B cell (primary cell): Measurements from ENCODE around the gene LBH. TPM values are rescaled to one million over a fixed set of nuclear protein-coding genes. Genes with fewer than 3 reads are reported as not detected.

Experiments used
- ATAC-seq: fragments of 200-7000 bp; cut with Tn5 transposase; one replicate; pipeline ENCODE4 v1.10.0; 2021; ENCODE audit warnings: low read depth, mild to moderate bottlenecking, moderate number of reproducible peaks, moderate library complexity
- CTCF ChIA-PET: fragments of 350-600 bp; sonication (Branson Sonifier 250); formaldehyde crosslinking; loops from one replicate; lab custom pipeline; 2021; ENCODE audit warnings: antibody characterized with exemption, inconsistent platforms; lab: Charles Lee
- POLR2A ChIA-PET: fragments of 350-600 bp; sonication (Branson Sonifier 250); formaldehyde crosslinking; loops from one replicate; lab custom pipeline; 2021; ENCODE audit warnings: antibody characterized with exemption; lab: Charles Lee
- DNase-seq: peaks from one replicate; pipeline ENCODE4 v3.0.0; 2013
- H2AFZ ChIP-seq: 2 replicates; pipeline ENCODE4 v1.6.1; 2012; ENCODE audit warnings: mild to moderate bottlenecking, low read depth, low read length; ENCODE audit not compliant: insufficient read depth, poor library complexity, severe bottlenecking
- H3K27ac ChIP-seq, 2 donors: 1 replicate in 1 of 2; 2 replicates in 1 of 2; pipeline ENCODE4 v1.5.1; 2012 to 2013; ENCODE audit warnings: low read length in 2 of 2, mild to moderate bottlenecking in 2 of 2, moderate library complexity in 1 of 2
- H3K27me3 ChIP-seq, 4 experiments: fragments of 200-600 bp in 1 of 4; sonication (generic) in 1 of 4; replicated peaks in 1 of 4; 1 replicate in 2 of 4; 2 replicates in 2 of 4; pipeline versions ENCODE4 v1.6.1 to v1.7.0; 2013 to 2016; ENCODE audit warnings: low read length in 3 of 4, mild to moderate bottlenecking in 2 of 4, mixed read lengths in 1 of 4, moderate library complexity in 1 of 4; ENCODE audit not compliant: insufficient read depth in 4 of 4, control insufficient read depth in 3 of 4; ENCODE audit errors: control extremely low read depth in 1 of 4
- H3K36me3 ChIP-seq, 2 experiments: replicated peaks in 1 of 2; 1 replicate in 1 of 2; 2 replicates in 1 of 2; pipeline versions ENCODE4 v1.6.1 to v1.7.1; 2013; ENCODE audit warnings: low read length in 1 of 2; ENCODE audit not compliant: insufficient read depth in 2 of 2, control insufficient read depth in 1 of 2; ENCODE audit errors: control extremely low read depth in 1 of 2, extremely low read depth in 1 of 2
- H3K4me1 ChIP-seq, 2 donors: fragments of 200-600 bp in 1 of 2; sonication (generic) in 1 of 2; 1 replicate in 1 of 2; 2 replicates in 1 of 2; pipeline versions ENCODE4 v1.5.1 to v1.6.1; 2013 to 2017; ENCODE audit warnings: low read length in 2 of 2; ENCODE audit not compliant: control insufficient read depth in 2 of 2, insufficient read depth in 2 of 2
- H3K4me2 ChIP-seq: replicated peaks from 2 replicates; pipeline ENCODE3; 2012; ENCODE audit warnings: mild to moderate bottlenecking, low read depth, low read length; ENCODE audit not compliant: poor library complexity, severe bottlenecking
- H3K4me3 ChIP-seq, 5 experiments: fragments of 200-600 bp in 1 of 5; sonication (generic) in 1 of 5; 1 replicate in 3 of 5; 2 replicates in 2 of 5; pipeline versions ENCODE4 v1.5.1 to v1.7.0; 2011 to 2016; ENCODE audit warnings: low read length in 4 of 5, mild to moderate bottlenecking in 4 of 5, low read depth in 2 of 5, control low read depth in 1 of 5, moderate library complexity in 1 of 5; ENCODE audit not compliant: insufficient read depth in 1 of 5; ENCODE audit errors: control extremely low read depth in 1 of 5, extremely low read depth in 1 of 5
- H3K79me2 ChIP-seq: fragments of 200-600 bp; sonication (generic); one replicate; pipeline ENCODE4 v1.6.0; 2016; ENCODE audit warnings: low read length; ENCODE audit not compliant: control insufficient read depth, insufficient read depth
- H3K9ac ChIP-seq: fragments of 200-600 bp; sonication (generic); 2 replicates; pipeline ENCODE4 v1.6.1; 2017; ENCODE audit warnings: mild to moderate bottlenecking, low read length, moderate library complexity
- H3K9me3 ChIP-seq, 3 donors: one replicate each; pipeline versions ENCODE4 v1.6.1 to v1.7.1; 2013; ENCODE audit warnings: low read length in 2 of 3; ENCODE audit not compliant: control insufficient read depth in 2 of 3, insufficient read depth in 1 of 3; ENCODE audit errors: control extremely low read depth in 1 of 3
- H4K20me1 ChIP-seq: 2 replicates; pipeline ENCODE4 v1.6.0; 2012; ENCODE audit warnings: mild to moderate bottlenecking, low read length; ENCODE audit not compliant: insufficient read depth, control insufficient read depth, poor library complexity, severe bottlenecking
- H3K27ac Mint-ChIP-seq: one replicate; pipeline ENCODE4 v1.8.0; 2021; ENCODE audit warnings: mixed read lengths
- H3K27me3 Mint-ChIP-seq: one replicate; pipeline ENCODE4 v1.8.0; 2021; ENCODE audit warnings: mixed read lengths
- H3K4me1 Mint-ChIP-seq: one replicate; pipeline ENCODE4 v1.8.0; 2021; ENCODE audit warnings: mixed read lengths
- H3K4me3 Mint-ChIP-seq: one replicate; pipeline ENCODE4 v1.8.0; 2021; ENCODE audit warnings: mixed read lengths
- H3K9me3 Mint-ChIP-seq: one replicate; pipeline ENCODE4 v1.8.0; 2022; ENCODE audit warnings: mixed read lengths; ENCODE audit not compliant: insufficient read depth
- EZH2 ChIP-seq: IDR thresholded peaks from 2 replicates; pipeline ENCODE4 v1.6.1; 2012; ENCODE audit warnings: borderline replicate concordance, low read depth, mild to moderate bottlenecking, moderate library complexity, low read length; ENCODE audit not compliant: insufficient read depth, poor library complexity, severe bottlenecking
- WGBS: methylation state at CpG from one replicate; pipeline ENCODE4 v1.1.5; 2013; ENCODE audit warnings: missing lambda C conversion rate; ENCODE audit not compliant: insufficient coverage; 5-methylcytosine and 5-hydroxymethylcytosine counted together
- intact Hi-C: fragments of 100-400 bp; cut with micrococcal nuclease; formaldehyde crosslinking; loops from one replicate; pipeline ENCODE4 v1.10.0; 2022
- polyA plus RNA-seq: library from polyadenylated mRNA; depleted of rRNA; stranded (reverse); fragments of >200 nt; gene quantifications from 2 replicates; pipeline ENCODE4 v1.2.3, GENCODE V29; 2012
- total RNA-seq, 2 donors: library from RNA; stranded (reverse); fragments of 120-200 nt in 1 of 2; gene quantifications; 1 replicate in 1 of 2; 2 replicates in 1 of 2; pipeline versions ENCODE4 v1.2.3 to v1.2.4, GENCODE V29; 2013 to 2022
- TF ChIP-seq, protein P1 (sequence below): fragments of 200-600 bp; IDR thresholded peaks from one replicate; pipeline ENCODE4 v1.8.0; 2022; ENCODE audit warnings: antibody characterized with exemption, mild to moderate bottlenecking

Gene LBH
- total and polyA plus RNA-seq, 2 donors (not counting 1 experiment from before 2014, with no cell fraction given), result 158 to 201 TPM

DNA sequence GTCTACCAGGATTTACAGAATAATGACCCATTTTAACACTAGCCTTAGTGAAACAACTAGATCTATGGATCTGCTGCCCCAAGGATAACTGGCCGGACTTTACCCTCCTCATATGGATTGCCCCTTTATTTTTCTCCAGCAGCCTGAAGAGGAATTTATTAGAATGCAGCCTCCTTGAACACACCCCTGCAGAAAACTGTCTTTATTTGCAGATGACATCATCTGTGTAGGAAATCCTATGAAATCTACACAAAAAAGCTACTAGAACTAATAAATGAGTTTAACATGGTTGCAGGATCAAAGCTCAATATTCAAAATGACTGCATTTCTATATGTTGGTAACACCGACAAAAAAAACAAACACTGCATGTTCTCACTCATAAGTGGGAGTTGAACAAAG, 29.6 kb downstream of the LBH start:
- TF ChIP-seq, protein P1, sequence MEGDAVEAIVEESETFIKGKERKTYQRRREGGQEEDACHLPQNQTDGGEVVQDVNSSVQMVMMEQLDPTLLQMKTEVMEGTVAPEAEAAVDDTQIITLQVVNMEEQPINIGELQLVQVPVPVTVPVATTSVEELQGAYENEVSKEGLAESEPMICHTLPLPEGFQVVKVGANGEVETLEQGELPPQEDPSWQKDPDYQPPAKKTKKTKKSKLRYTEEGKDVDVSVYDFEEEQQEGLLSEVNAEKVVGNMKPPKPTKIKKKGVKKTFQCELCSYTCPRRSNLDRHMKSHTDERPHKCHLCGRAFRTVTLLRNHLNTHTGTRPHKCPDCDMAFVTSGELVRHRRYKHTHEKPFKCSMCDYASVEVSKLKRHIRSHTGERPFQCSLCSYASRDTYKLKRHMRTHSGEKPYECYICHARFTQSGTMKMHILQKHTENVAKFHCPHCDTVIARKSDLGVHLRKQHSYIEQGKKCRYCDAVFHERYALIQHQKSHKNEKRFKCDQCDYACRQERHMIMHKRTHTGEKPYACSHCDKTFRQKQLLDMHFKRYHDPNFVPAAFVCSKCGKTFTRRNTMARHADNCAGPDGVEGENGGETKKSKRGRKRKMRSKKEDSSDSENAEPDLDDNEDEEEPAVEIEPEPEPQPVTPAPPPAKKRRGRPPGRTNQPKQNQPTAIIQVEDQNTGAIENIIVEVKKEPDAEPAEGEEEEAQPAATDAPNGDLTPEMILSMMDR, result no peak
- ChIA-PET POLR2A (interaction anchor here (0.9 kb wide), 2 partner anchors 21 to 161 kb away, joined by 3 read pairs; no protein-coding TSS in a partner anchor), CTCF (interaction anchor here (0.6 to 2.3 kb wide), 5 partner anchors 10 to 33 kb away, joined by 3 to 8 read pairs (median 3); no protein-coding TSS in a partner anchor)
- Mint-ChIP-seq H3K4me3 (no peak overlapping the region), H3K27ac (peak overlapping the region; percentile 89), H3K4me1 (peaks cover 57% of the 10 kb centered on the region), H3K9me3 (peaks cover 5% of the 10 kb centered on the region), H3K27me3 (no peaks in the 10 kb centered on the region)
- Histone ChIP-seq H3K9ac (no peak overlapping the region), H3K27ac (peak overlapping the region in 1 of 2 donors; percentile 48), H3K4me1 (peaks cover 22 to 24% of the 10 kb centered on the region in 2 donors), H3K79me2 (peaks cover 26% of the 10 kb centered on the region), H3K4me2 (no peak overlapping the region), H2AFZ (no peak overlapping the region), H3K27me3 (no peaks in the 10 kb centered on the region), H3K9me3 (peaks cover 0 to 12% (median 5%) of the 10 kb centered on the region in 3 donors), H3K4me3 (no peak overlapping the region), H3K36me3 (peaks cover 2 to 44% of the 10 kb centered on the region in 2 experiments), H4K20me1 (peaks cover 34% of the 10 kb centered on the region)
- DNase-seq (no peak), ATAC-seq (no peak)
- intact Hi-C loops, result no loop called here
- WGBS, result no CpG with 5 or more reads among the region's 2 CpGs

DNA sequence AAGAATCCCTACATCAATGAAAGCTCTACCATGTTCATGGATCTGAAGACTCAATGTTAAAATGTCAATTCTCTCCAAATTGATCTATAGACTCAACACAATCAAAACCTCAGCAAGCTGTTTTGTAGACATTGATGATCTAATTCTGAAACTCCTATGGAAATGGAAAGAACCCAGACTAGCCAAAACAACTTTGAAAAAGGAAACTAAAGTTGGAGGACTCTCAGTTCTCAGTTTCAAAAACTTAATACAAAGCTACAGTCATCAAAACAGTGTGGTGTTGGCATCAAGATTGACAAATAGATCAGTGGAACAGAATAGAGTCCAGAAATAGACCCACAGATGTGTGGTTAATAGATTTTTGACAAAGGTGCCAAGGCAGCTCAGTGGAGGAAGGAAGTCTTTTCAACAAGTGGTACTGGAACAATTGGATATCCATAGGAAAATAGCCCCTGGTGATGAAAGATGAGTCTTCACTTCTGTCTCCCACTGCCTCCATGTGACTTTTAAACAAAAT, 30.4 kb downstream of the LBH start:
- DNase-seq, result no peak
- POLR2A ChIA-PET, result interaction anchor here (0.6 to 1.6 kb wide), 3 partner anchors 15 to 160 kb away, joined by 3 to 5 read pairs (median 4); no protein-coding TSS in a partner anchor
- Histone ChIP-seq H3K27me3 (no peaks in the 10 kb centered on the region), H3K4me3 (no peak overlapping the region), H3K79me2 (peaks cover 23% of the 10 kb centered on the region), H3K9ac (no peak overlapping the region), H3K4me2 (no peak overlapping the region), H3K36me3 (peaks cover 2 to 38% of the 10 kb centered on the region in 2 experiments), H4K20me1 (peaks cover 26% of the 10 kb centered on the region), H2AFZ (no peak overlapping the region), H3K27ac (peak overlapping the region in 1 of 2 donors; percentile 25), H3K4me1 (peaks cover 30 to 32% of the 10 kb centered on the region in 2 donors), H3K9me3 (peaks cover 0 to 12% (median 5%) of the 10 kb centered on the region in 3 donors)
- no peak overlapping the region for H3K4me3 Mint-ChIP-seq
- no peak for ATAC-seq
- CTCF ChIA-PET, result interaction anchor here (0.6 to 2.3 kb wide), 9 partner anchors 9 to 320 kb away, joined by 3 to 8 read pairs (median 3); no protein-coding TSS in a partner anchor
- peak overlapping the region; percentile 74 for H3K27ac Mint-ChIP-seq
- peaks cover 64% of the 10 kb centered on the region for H3K4me1 Mint-ChIP-seq
- H3K27me3 Mint-ChIP-seq, result no peaks in the 10 kb centered on the region
- TF ChIP-seq, protein P1, result no peak
- no peak for TF ChIP-seq EZH2
- peaks cover 5% of the 10 kb centered on the region for H3K9me3 Mint-ChIP-seq
- intact Hi-C loops, result no loop called here
